GOT3 (cell line): Measurements from ENCODE around the gene SWT1.
"Not testable (repeated sequence)": the region's sequence is repeated elsewhere in the genome, so short reads cannot be mapped to it uniquely, and the experiment has no call there.

Experiments
- DNase-seq: peaks from one replicate; lab custom pipeline; 2025; ENCODE audit warnings: mixed read lengths; lab: John Stamatoyannopoulos, UW

Gene SWT1

GRCh38 chr1:185193756-185194155, 36.8 kb downstream of the SWT1 start:
- DNase-seq, result no peak

GRCh38 chr1:185198712-185199111, 41.7 kb downstream of the SWT1 start:
- not testable (repeated sequence) for DNase-seq

GRCh38 chr1:185200889-185201288, 43.9 kb downstream of the SWT1 start:
- DNase-seq, result no peak

- no peak for DNase-seq
These were observed 50.2 kb downstream of the SWT1 start for GRCh38 chr1:185207170-185207569.

GRCh38 chr1:185207980-185208602, 51.1 kb downstream of the SWT1 start:
- DNase-seq, result no peak

GRCh38 chr1:185208626-185209180, 51.7 kb downstream of the SWT1 start:
- no peak for DNase-seq

- not testable (repeated sequence) for DNase-seq
These were observed 52.4 kb downstream of the SWT1 start for GRCh38 chr1:185209357-185209756.

- DNase-seq, result no peak
These were observed 56.1 kb downstream of the SWT1 start for GRCh38 chr1:185213091-185213490.

- DNase-seq, result no peak
These were observed 58.9 kb downstream of the SWT1 start for GRCh38 chr1:185215911-185216310.

- no peak for DNase-seq
These were observed 67.2 kb downstream of the SWT1 start for GRCh38 chr1:185224132-185224531.

- DNase-seq, result no peak
These were observed 70.2 kb downstream of the SWT1 start for GRCh38 chr1:185227161-185227560.

- no peak for DNase-seq
These were observed 72.0 kb downstream of the SWT1 start for GRCh38 chr1:185228979-185229378.

GRCh38 chr1:185229981-185230380, 73.0 kb downstream of the SWT1 start:
- DNase-seq, result no peak

GRCh38 chr1:185232874-185233273, 75.9 kb downstream of the SWT1 start:
- DNase-seq, result no peak

- DNase-seq, result not testable (repeated sequence)
These were observed 77.2 kb downstream of the SWT1 start for GRCh38 chr1:185234183-185234582.

- DNase-seq, result not testable (repeated sequence)
These were observed 80.2 kb downstream of the SWT1 start for GRCh38 chr1:185237176-185237575.

- no peak for DNase-seq
These were observed 80.7 kb downstream of the SWT1 start for GRCh38 chr1:185237661-185238060.

GRCh38 chr1:185238447-185238846, 81.5 kb downstream of the SWT1 start:
- DNase-seq, result no peak

- DNase-seq, result no peak
These were observed 82.9 kb downstream of the SWT1 start for GRCh38 chr1:185239861-185240260.

GRCh38 chr1:185241127-185241526, 84.2 kb downstream of the SWT1 start:
- DNase-seq, result no peak

- DNase-seq, result no peak
These were observed 87.2 kb downstream of the SWT1 start for GRCh38 chr1:185244015-185244747.

GRCh38 chr1:185245466-185245865, 88.5 kb downstream of the SWT1 start:
- no peak for DNase-seq

- no peak for DNase-seq
These were observed 92.6 kb downstream of the SWT1 start for GRCh38 chr1:185249563-185249962.
